NCI-H1092 treated with DMSO at 0.1 percent for 48 hours (cell line): Measurements from ENCODE around the gene EFCAB6.

ENCODE experiments used
- DNase-seq: peaks from one replicate; lab custom pipeline; 2025; lab: John Stamatoyannopoulos, UW

Gene EFCAB6

GRCh38 chr22:43543522-43544288 lies 268.4 kb downstream of the EFCAB6 start:
- no peak for DNase-seq

GRCh38 chr22:43542681-43543521 lies 269.2 kb downstream of the EFCAB6 start:
- DNase-seq = no peak

GRCh38 chr22:43541462-43542407 lies 270.4 kb downstream of the EFCAB6 start:
- no peak for DNase-seq

- no peak for DNase-seq
Observed at GRCh38 chr22:43541022-43541421, 271.1 kb downstream of the EFCAB6 start.

GRCh38 chr22:43540529-43540923 lies 271.6 kb downstream of the EFCAB6 start:
- DNase-seq = no peak

- no peak for DNase-seq
Observed at GRCh38 chr22:43539572-43540528, 272.3 kb downstream of the EFCAB6 start.

- DNase-seq = no peak
Observed at GRCh38 chr22:43537019-43537585, 275.0 kb downstream of the EFCAB6 start.

- DNase-seq = no peak
Observed at GRCh38 chr22:43535741-43536140, 276.4 kb downstream of the EFCAB6 start.

GRCh38 chr22:43535336-43535735 lies 276.8 kb downstream of the EFCAB6 start:
- DNase-seq = no peak

- DNase-seq = no peak
Observed at GRCh38 chr22:43534916-43535315, 277.2 kb downstream of the EFCAB6 start.

GRCh38 chr22:43533656-43534428 lies 278.3 kb downstream of the EFCAB6 start:
- DNase-seq = no peak

- no peak for DNase-seq
Observed at GRCh38 chr22:43533156-43533530, 279.0 kb downstream of the EFCAB6 start.

- DNase-seq = no peak
Observed at GRCh38 chr22:43532301-43533155, 279.6 kb downstream of the EFCAB6 start.

GRCh38 chr22:43531651-43532050 lies 280.5 kb downstream of the EFCAB6 start:
- DNase-seq = no peak

GRCh38 chr22:43530349-43531201 lies 281.5 kb downstream of the EFCAB6 start:
- DNase-seq = no peak

GRCh38 chr22:43529934-43530333 lies 282.2 kb downstream of the EFCAB6 start:
- no peak for DNase-seq

GRCh38 chr22:43529461-43529860 lies 282.6 kb downstream of the EFCAB6 start:
- no peak for DNase-seq
